ENCODE results near the gene MDFIC. TPM values are rescaled to one million over a fixed set of nuclear protein-coding genes. Genes with fewer than 3 reads are reported as not detected.

MDFIC gene
- total and polyA plus RNA-seq, 10 donors = 22.1 to 97.3 (median 50.8) TPM

DNA sequence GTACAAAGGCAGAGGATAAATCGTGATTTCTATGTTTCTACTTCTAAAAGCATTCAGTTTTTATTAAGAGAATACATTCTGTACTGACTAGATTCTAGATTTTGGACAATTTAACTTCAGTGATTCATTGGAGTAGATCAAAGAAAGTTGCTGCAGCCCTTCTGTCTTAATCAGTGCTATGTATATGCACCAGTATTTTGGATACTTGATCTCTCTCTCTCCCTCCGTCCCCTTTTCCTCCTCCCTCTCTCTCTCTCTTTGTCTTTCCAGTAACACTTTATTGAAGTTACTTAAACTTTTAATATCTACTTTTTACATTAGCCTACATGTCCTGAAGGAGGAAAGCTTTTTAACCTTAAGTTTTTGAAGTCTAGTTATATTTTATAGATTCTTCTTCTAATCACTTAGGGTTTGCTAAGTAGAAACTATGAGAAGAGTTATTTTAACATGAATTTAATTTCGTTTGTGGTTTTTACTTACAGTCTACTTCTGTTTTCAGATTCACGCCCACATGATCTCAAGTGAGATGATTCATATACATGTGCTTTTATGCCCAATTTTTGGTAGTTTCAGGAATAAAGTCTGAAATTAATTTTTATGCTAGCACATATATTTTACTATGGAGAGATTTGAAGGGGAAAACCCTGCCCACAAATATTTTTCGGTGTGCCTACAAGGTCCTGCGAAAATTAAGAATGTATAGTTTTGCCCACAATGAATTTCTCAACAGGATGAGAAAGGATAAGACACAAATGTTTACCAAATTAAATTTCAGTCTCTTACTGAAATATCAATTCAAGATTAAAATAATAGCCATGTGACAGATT, 9.1 kb downstream of the MDFIC start:
- Histone ChIP-seq H3K4me3 (peak overlapping the region in 3 of 8 donors; percentile 2 to 30 (median 5)), H3K27ac (peak overlapping the region; percentile 31 to 97 (median 78)), H3K36me3 (no peaks in the 10 kb centered on the region), H3K4me1 (peaks cover 65 to 100% (median 96%) of the 10 kb centered on the region in 6 donors), H3K27me3 (replicated peaks in 1 of 7) (no peaks in the 10 kb centered on the region), H3K9me3 (no peaks in the 10 kb centered on the region)
- TF ChIP-seq POLR2AphosphoS5 (IDR thresholded peaks at IDR 0.05) = no peak
- no peak for TF ChIP-seq POLR2A (IDR thresholded peaks at IDR 0.05)
- TF ChIP-seq, protein P1, sequence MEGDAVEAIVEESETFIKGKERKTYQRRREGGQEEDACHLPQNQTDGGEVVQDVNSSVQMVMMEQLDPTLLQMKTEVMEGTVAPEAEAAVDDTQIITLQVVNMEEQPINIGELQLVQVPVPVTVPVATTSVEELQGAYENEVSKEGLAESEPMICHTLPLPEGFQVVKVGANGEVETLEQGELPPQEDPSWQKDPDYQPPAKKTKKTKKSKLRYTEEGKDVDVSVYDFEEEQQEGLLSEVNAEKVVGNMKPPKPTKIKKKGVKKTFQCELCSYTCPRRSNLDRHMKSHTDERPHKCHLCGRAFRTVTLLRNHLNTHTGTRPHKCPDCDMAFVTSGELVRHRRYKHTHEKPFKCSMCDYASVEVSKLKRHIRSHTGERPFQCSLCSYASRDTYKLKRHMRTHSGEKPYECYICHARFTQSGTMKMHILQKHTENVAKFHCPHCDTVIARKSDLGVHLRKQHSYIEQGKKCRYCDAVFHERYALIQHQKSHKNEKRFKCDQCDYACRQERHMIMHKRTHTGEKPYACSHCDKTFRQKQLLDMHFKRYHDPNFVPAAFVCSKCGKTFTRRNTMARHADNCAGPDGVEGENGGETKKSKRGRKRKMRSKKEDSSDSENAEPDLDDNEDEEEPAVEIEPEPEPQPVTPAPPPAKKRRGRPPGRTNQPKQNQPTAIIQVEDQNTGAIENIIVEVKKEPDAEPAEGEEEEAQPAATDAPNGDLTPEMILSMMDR (IDR thresholded peaks at IDR 0.05 in 8 of 11, conservative IDR thresholded peaks at IDR 0.05 in 3 of 11) = no peak
- 28 to 43% (median 33%) methylated on average over 6 of the region's 6 CpGs for WGBS, 5 donors
- intact Hi-C loops (cut with DNase I; ENCODE audit: low total_unique reads) = no loop called here
- no peak for DNase-seq

DNA sequence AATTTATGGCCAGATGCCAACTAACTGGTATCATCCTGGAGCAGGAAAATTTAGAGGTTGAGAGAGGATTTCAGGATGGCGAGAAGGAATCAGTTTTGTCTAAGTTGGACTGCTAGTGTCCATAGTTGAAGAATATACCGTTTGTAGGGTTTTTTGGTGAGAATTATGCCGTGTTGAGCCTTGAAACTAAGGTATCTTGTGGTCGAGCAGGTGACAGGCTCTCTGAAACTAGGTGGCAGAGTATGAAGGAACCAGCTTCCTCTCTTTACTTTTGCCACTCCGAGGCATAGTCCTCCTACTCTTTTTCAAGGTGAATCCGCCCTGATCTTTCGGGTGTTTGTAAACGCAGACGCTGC, 9.7 kb downstream of the MDFIC start:
- Histone ChIP-seq H3K27me3 (replicated peaks in 1 of 7) (no peaks in the 10 kb centered on the region), H3K27ac (peak overlapping the region; percentile 31 to 97 (median 78)), H3K9me3 (no peaks in the 10 kb centered on the region), H3K4me3 (peak overlapping the region in 3 of 8 donors; percentile 2 to 30 (median 5)), H3K4me1 (peaks cover 63 to 100% (median 96%) of the 10 kb centered on the region in 6 donors), H3K36me3 (no peaks in the 10 kb centered on the region)
- 37 to 65% (median 55%) methylated on average over 9 of the region's 9 CpGs for WGBS, 5 donors
- TF ChIP-seq, protein P1 (IDR thresholded peaks at IDR 0.05 in 8 of 11, conservative IDR thresholded peaks at IDR 0.05 in 3 of 11) = no peak
- TF ChIP-seq POLR2A (IDR thresholded peaks at IDR 0.05) (no peak), POLR2AphosphoS5 (IDR thresholded peaks at IDR 0.05) (no peak)
- no peak for DNase-seq
- intact Hi-C loops (cut with DNase I; ENCODE audit: low total_unique reads) = no loop called here

DNA sequence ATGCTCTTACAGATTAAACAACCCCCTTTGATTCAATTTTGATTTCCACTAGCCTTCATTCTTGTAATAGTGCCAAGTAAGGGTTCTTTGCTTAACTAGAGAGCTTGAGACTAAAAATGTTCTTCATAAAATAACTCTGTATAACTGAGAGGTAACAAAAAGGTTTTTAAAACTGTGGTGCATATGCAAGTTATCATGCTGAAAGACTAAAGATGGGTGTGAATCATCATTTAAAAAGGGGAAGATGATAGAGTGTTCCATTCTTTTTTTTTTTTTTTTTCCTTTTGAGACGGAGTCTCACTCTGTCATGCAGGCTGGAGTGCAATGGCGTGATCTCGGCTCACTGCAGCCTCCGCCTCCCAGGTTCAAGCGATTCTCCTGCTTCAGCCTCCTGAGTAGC, 11.1 kb downstream of the MDFIC start:
- TF ChIP-seq, protein P1 (IDR thresholded peaks at IDR 0.05 in 8 of 11, conservative IDR thresholded peaks at IDR 0.05 in 3 of 11) = no peak
- TF ChIP-seq POLR2A (IDR thresholded peaks at IDR 0.05) = no peak
- no peak for TF ChIP-seq POLR2AphosphoS5 (IDR thresholded peaks at IDR 0.05)
- H3K9me3 ChIP-seq = no peaks in the 10 kb centered on the region
- DNase-seq = no peak
- H3K4me1 ChIP-seq = peaks cover 55 to 100% (median 91%) of the 10 kb centered on the region in 6 donors
- no peaks in the 10 kb centered on the region for H3K27me3 ChIP-seq (replicated peaks in 1 of 7)
- intact Hi-C loops (cut with DNase I; ENCODE audit: low total_unique reads) = no loop called here
- 66 to 80% (median 73%) methylated on average over 5 of the region's 5 CpGs for WGBS, 5 donors
- H3K4me3 ChIP-seq = no peak overlapping the region
- H3K27ac ChIP-seq = peak overlapping the region in 6 of 8 donors; percentile 46 to 97 (median 80)
- no peaks in the 10 kb centered on the region for H3K36me3 ChIP-seq

DNA sequence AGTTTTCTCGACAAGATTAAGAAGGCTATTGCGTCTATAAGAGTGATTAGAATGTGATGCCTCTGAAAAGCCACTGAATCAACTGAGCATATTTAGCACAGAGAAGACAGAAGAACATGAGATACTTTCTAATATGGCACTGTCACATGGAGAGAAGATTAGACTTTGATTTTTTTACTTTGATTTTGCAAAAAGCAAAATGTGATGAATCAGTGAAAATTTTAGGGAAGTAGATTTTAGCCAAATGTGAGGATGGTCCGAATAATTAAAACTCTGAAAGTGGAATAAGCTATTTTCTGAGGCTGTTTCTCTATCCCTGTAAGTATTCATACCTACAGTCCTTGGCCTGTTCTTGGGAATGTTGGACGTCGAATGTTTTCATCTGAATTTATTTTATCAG, 11.8 kb downstream of the MDFIC start:
- H3K27me3 ChIP-seq (replicated peaks in 1 of 7) = no peaks in the 10 kb centered on the region
- H3K9me3 ChIP-seq = no peaks in the 10 kb centered on the region
- WGBS, 5 donors = 74 to 88% (median 84%) methylated on average over 5 of the region's 5 CpGs
- H3K4me1 ChIP-seq = peaks cover 49 to 98% (median 85%) of the 10 kb centered on the region in 6 donors
- no peaks in the 10 kb centered on the region for H3K36me3 ChIP-seq
- H3K4me3 ChIP-seq = peak overlapping the region in 1 of 8 donors; percentile 1
- H3K27ac ChIP-seq = peak overlapping the region; percentile 9 to 97 (median 62)
- intact Hi-C loops (cut with DNase I; ENCODE audit: low total_unique reads) = no loop called here
- DNase-seq = no peak
- TF ChIP-seq, protein P1 (IDR thresholded peaks at IDR 0.05 in 8 of 11, conservative IDR thresholded peaks at IDR 0.05 in 3 of 11) = no peak
- TF ChIP-seq POLR2AphosphoS5 (IDR thresholded peaks at IDR 0.05) = no peak
- TF ChIP-seq POLR2A (IDR thresholded peaks at IDR 0.05) = no peak
